ENCODE results near the gene AKAP12.

The AKAP12 gene

DNA sequence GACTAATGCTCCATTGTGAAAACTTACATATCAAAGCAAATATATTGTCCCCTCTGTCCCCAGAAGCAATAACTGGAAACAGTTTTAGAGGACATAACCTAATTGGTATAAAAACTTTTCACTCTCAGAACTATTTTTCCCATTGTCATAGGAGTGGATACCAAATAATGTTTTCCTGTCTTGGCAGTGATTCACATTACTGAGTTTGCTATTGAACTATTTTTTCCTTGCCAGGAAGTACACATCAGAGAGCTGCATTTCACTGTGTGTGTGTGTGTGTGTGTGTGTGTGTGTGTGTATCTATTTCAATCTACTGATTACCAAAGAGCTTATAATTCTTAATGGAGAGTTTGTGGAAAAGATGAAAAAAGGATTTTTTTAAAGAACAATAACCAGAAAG lies 45.4 kb downstream of the AKAP12 start:
- Histone ChIP-seq H3K27me3 (ENCODE audit: insufficient read depth, low read length) (no peaks in the 10 kb centered on the region), H3K27ac (ENCODE audit: low read length) (no peak overlapping the region), H3K4me3 (ENCODE audit: low read length) (no peak overlapping the region), H3K9ac (ENCODE audit: low read depth, low read length) (no peak overlapping the region), H3K9me3 (ENCODE audit: insufficient read depth, low read depth, low read length) (no peaks in the 10 kb centered on the region), H3K36me3 (ENCODE audit: insufficient read depth, low read depth, low read length) (no peaks in the 10 kb centered on the region), H3K4me1 (ENCODE audit: insufficient read depth, low read length) (no peaks in the 10 kb centered on the region)

DNA sequence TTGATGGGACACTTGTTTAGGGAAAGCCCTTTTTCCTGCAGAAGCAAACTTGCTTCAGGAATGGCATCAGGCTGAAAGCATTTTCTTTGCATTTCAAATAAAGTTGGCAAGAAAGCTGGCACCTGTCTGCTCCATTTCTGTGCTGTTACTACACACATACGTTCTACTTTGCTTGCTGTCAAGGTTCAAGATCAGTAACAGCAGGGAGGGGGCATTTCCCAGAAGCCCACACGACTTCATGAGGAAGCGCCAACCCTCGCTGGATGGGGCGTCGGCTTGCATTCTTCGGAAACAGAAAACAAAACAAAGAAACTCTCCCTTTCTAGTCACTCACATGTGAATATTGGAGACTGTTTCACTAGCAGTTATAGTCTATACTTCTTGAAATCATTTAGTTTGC lies 46.4 kb downstream of the AKAP12 start:
- Histone ChIP-seq H3K27me3 (ENCODE audit: insufficient read depth, low read length) (no peaks in the 10 kb centered on the region), H3K4me3 (ENCODE audit: low read length) (no peak overlapping the region), H3K27ac (ENCODE audit: low read length) (no peak overlapping the region), H3K36me3 (ENCODE audit: insufficient read depth, low read depth, low read length) (no peaks in the 10 kb centered on the region), H3K9ac (ENCODE audit: low read depth, low read length) (no peak overlapping the region), H3K9me3 (ENCODE audit: insufficient read depth, low read depth, low read length) (no peaks in the 10 kb centered on the region), H3K4me1 (ENCODE audit: insufficient read depth, low read length) (peaks cover 3% of the 10 kb centered on the region; the same call in 1 of the 2 replicates)

- H3K36me3 ChIP-seq (ENCODE audit: insufficient read depth, low read depth, low read length): no peaks in the 10 kb centered on the region
- no peak overlapping the region for H3K4me3 ChIP-seq (ENCODE audit: low read length)
- H3K4me1 ChIP-seq (ENCODE audit: insufficient read depth, low read length): peaks cover 4% of the 10 kb centered on the region; the same call in 1 of the 2 replicates
- H3K27ac ChIP-seq (ENCODE audit: low read length): no peak overlapping the region
- no peaks in the 10 kb centered on the region for H3K27me3 ChIP-seq (ENCODE audit: insufficient read depth, low read length)
- H3K9ac ChIP-seq (ENCODE audit: low read depth, low read length): no peak overlapping the region
- no peaks in the 10 kb centered on the region for H3K9me3 ChIP-seq (ENCODE audit: insufficient read depth, low read depth, low read length)
These were observed 49.1 kb downstream of the AKAP12 start for GRCh38 chr6:151288712-151289398.

DNA sequence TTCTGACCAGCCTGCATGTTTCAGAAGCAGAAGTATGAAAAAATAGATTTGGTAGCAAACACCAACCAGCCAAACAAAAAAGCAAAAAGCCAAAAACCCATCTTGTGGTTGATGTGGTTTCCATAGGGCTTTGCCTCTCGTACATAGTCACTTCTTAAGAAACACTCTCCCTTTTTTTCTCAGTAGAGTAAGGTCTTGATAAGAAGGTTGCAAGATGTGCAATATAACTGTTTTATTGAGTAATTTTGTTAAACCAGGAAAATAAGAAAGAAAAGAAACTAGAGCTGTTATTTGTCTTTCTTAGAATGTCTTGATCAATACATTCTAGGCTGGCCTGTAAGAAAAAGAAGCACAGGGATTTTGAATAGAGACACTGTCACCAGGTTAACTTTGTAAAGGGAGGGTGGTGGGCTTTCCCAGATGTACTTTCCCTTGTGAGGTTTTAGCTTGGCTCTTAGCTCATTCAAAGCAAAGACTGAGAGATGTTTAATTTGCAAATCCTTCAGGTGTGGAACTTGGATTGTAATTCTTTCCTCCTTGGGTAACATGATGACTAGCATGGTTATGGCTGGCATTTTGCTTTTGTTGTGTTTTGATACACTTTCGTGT lies 49.7 kb downstream of the AKAP12 start:
- Histone ChIP-seq H3K27me3 (ENCODE audit: insufficient read depth, low read length) (no peaks in the 10 kb centered on the region), H3K9me3 (ENCODE audit: insufficient read depth, low read depth, low read length) (no peaks in the 10 kb centered on the region), H3K4me3 (ENCODE audit: low read length) (no peak overlapping the region), H3K36me3 (ENCODE audit: insufficient read depth, low read depth, low read length) (no peaks in the 10 kb centered on the region), H3K9ac (ENCODE audit: low read depth, low read length) (no peak overlapping the region), H3K27ac (ENCODE audit: low read length) (no peak overlapping the region), H3K4me1 (ENCODE audit: insufficient read depth, low read length) (peaks cover 4% of the 10 kb centered on the region; the same call in 1 of the 2 replicates)

- Histone ChIP-seq H3K27me3 (ENCODE audit: insufficient read depth, low read length) (no peaks in the 10 kb centered on the region), H3K4me3 (ENCODE audit: low read length) (no peak overlapping the region), H3K4me1 (ENCODE audit: insufficient read depth, low read length) (peaks cover 4% of the 10 kb centered on the region; the same call in 1 of the 2 replicates), H3K9me3 (ENCODE audit: insufficient read depth, low read depth, low read length) (no peaks in the 10 kb centered on the region), H3K9ac (ENCODE audit: low read depth, low read length) (no peak overlapping the region), H3K36me3 (ENCODE audit: insufficient read depth, low read depth, low read length) (no peaks in the 10 kb centered on the region), H3K27ac (ENCODE audit: low read length) (no peak overlapping the region)
These were observed 51.3 kb downstream of the AKAP12 start for GRCh38 chr6:151290877-151291721.

DNA sequence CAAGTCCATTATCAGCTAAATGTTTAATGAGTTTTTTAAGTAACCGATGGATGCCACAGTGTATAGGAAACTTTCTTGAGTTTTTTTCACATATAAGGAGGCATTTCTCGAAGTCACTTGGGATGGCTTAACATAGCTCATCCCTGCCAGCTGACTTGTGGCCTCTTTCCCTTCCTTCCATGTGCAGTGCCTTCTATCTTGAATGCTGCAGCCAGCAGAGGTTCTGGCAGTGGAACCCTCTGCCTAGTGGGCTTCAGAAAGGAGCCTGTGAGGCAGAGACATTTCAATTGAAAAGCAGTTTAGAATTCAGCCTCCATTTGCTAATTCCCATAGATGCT lies 51.9 kb downstream of the AKAP12 start:
- Histone ChIP-seq H3K9ac (ENCODE audit: low read depth, low read length) (no peak overlapping the region), H3K36me3 (ENCODE audit: insufficient read depth, low read depth, low read length) (no peaks in the 10 kb centered on the region), H3K9me3 (ENCODE audit: insufficient read depth, low read depth, low read length) (no peaks in the 10 kb centered on the region), H3K4me1 (ENCODE audit: insufficient read depth, low read length) (peaks cover 4% of the 10 kb centered on the region; the same call in 1 of the 2 replicates), H3K4me3 (ENCODE audit: low read length) (no peak overlapping the region), H3K27ac (ENCODE audit: low read length) (no peak overlapping the region), H3K27me3 (ENCODE audit: insufficient read depth, low read length) (no peaks in the 10 kb centered on the region)

DNA sequence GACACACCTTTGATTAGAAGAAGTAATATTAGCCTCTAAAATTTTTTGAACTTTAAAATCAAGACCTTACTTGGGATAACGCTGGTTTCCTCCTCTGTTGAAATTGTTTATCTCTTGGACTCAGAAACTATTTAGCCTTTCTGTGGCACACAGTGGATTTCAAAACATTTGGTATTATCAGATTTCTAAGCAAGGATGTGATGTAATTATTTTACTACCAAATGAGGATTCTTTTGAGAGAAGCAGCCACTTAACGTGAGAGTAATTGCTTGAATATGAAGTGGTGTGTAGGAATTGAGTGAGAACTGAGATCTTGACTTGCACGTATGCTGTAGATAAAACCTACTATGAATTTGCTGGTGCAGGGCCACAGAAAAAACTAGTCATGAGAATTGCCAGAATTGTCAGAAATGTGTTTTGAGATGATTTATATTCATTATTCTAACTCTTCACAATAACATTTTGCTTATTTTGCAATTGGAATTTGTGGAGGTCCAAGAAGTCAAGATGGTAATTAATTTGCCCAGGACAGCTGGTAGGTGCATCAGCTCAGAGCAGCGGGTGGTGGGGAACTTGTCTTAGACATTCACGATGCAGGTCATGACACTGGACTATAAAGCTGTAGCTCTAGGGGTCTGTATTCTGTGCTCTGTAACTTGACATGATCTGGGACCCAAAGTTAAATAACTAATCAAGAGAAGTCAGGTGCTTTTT lies 53.4 kb downstream of the AKAP12 start:
- Histone ChIP-seq H3K36me3 (ENCODE audit: insufficient read depth, low read depth, low read length) (no peaks in the 10 kb centered on the region), H3K27ac (ENCODE audit: low read length) (no peak overlapping the region), H3K4me3 (ENCODE audit: low read length) (no peak overlapping the region), H3K4me1 (ENCODE audit: insufficient read depth, low read length) (peaks cover 4% of the 10 kb centered on the region; the same call in 1 of the 2 replicates), H3K27me3 (ENCODE audit: insufficient read depth, low read length) (no peaks in the 10 kb centered on the region), H3K9me3 (ENCODE audit: insufficient read depth, low read depth, low read length) (no peaks in the 10 kb centered on the region), H3K9ac (ENCODE audit: low read depth, low read length) (no peak overlapping the region)

- Histone ChIP-seq H3K36me3 (ENCODE audit: insufficient read depth, low read depth, low read length) (no peaks in the 10 kb centered on the region), H3K4me1 (ENCODE audit: insufficient read depth, low read length) (peaks cover 4% of the 10 kb centered on the region; the same call in 1 of the 2 replicates), H3K9me3 (ENCODE audit: insufficient read depth, low read depth, low read length) (no peaks in the 10 kb centered on the region), H3K27me3 (ENCODE audit: insufficient read depth, low read length) (no peaks in the 10 kb centered on the region), H3K27ac (ENCODE audit: low read length) (no peak overlapping the region), H3K9ac (ENCODE audit: low read depth, low read length) (no peak overlapping the region), H3K4me3 (ENCODE audit: low read length) (no peak overlapping the region)
These were observed 53.9 kb downstream of the AKAP12 start for GRCh38 chr6:151293688-151294016.

DNA sequence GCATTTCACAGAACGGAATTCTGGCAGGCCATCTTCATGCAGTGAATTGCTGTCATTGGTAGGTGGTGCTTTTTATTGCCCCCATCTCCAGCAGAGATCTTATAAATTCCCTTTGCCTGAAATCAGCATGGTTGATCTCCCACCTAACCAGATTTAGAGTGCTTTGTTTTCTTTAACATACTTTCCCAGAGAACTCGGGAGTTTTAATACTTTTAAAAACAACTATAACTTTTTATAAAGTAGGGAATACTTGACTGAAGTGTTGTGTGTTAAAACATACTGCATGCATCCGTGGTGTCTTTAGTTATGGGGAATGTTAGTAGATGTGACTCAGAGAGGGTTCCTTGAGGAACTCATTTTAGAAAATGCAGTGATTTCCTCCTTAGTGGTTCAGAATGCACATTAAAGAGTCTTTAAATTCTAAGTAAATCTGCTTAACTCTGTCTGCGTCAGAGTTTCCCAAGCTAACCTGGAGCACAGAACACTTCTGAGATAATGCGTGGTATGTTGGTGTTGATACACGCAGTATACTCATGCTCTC lies 54.9 kb downstream of the AKAP12 start:
- H3K36me3 ChIP-seq (ENCODE audit: insufficient read depth, low read depth, low read length): no peaks in the 10 kb centered on the region
- peaks cover 4% of the 10 kb centered on the region; the same call in 1 of the 2 replicates for H3K4me1 ChIP-seq (ENCODE audit: insufficient read depth, low read length)
- no peaks in the 10 kb centered on the region for H3K9me3 ChIP-seq (ENCODE audit: insufficient read depth, low read depth, low read length)
- H3K27ac ChIP-seq (ENCODE audit: low read length): no peak overlapping the region
- H3K9ac ChIP-seq (ENCODE audit: low read depth, low read length): no peak overlapping the region
- H3K27me3 ChIP-seq (ENCODE audit: insufficient read depth, low read length): no peaks in the 10 kb centered on the region
- no peak overlapping the region for H3K4me3 ChIP-seq (ENCODE audit: low read length)

- Histone ChIP-seq H3K9me3 (ENCODE audit: insufficient read depth, low read depth, low read length) (no peaks in the 10 kb centered on the region), H3K27me3 (ENCODE audit: insufficient read depth, low read length) (no peaks in the 10 kb centered on the region), H3K9ac (ENCODE audit: low read depth, low read length) (no peak overlapping the region), H3K4me1 (ENCODE audit: insufficient read depth, low read length) (no peaks in the 10 kb centered on the region; the same call in 1 of the 2 replicates), H3K27ac (ENCODE audit: low read length) (no peak overlapping the region), H3K4me3 (ENCODE audit: low read length) (no peak overlapping the region), H3K36me3 (ENCODE audit: insufficient read depth, low read depth, low read length) (no peaks in the 10 kb centered on the region)
These were observed 58.1 kb downstream of the AKAP12 start for GRCh38 chr6:151297886-151298285.

DNA sequence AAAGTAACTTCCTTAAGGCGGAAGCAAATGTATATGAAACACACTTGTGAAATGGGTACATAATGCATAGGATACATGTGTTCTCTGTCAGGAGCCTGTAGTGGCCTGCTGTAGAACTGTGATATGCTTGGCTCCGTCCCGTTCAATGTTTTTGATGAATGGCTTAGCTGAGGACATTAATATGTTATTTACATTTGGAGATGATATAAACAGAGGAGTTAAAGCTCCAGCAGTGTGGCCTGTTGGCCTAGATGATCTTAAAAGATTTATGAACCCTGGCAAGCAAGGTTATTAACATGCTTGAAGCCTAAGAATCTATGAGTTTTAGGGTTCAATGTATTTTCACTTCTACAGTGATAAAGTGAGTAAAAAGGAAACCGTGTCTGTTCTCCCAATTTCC lies 59.2 kb downstream of the AKAP12 start:
- Histone ChIP-seq H3K4me3 (ENCODE audit: low read length) (no peak overlapping the region), H3K4me1 (ENCODE audit: insufficient read depth, low read length) (no peaks in the 10 kb centered on the region; the same call in 1 of the 2 replicates), H3K27me3 (ENCODE audit: insufficient read depth, low read length) (no peaks in the 10 kb centered on the region), H3K9ac (ENCODE audit: low read depth, low read length) (no peak overlapping the region), H3K9me3 (ENCODE audit: insufficient read depth, low read depth, low read length) (no peaks in the 10 kb centered on the region), H3K27ac (ENCODE audit: low read length) (no peak overlapping the region), H3K36me3 (ENCODE audit: insufficient read depth, low read depth, low read length) (no peaks in the 10 kb centered on the region; the same call in 1 of the 2 replicates)
